ENCODE measurements around the gene NBPF3. TPM values are rescaled to one million over a fixed set of nuclear protein-coding genes. Genes with fewer than 3 reads are reported as not detected.

NBPF3 gene
- total and polyA plus RNA-seq, 4 donors: 2.6 to 6.6 (median 4.7) TPM

DNA sequence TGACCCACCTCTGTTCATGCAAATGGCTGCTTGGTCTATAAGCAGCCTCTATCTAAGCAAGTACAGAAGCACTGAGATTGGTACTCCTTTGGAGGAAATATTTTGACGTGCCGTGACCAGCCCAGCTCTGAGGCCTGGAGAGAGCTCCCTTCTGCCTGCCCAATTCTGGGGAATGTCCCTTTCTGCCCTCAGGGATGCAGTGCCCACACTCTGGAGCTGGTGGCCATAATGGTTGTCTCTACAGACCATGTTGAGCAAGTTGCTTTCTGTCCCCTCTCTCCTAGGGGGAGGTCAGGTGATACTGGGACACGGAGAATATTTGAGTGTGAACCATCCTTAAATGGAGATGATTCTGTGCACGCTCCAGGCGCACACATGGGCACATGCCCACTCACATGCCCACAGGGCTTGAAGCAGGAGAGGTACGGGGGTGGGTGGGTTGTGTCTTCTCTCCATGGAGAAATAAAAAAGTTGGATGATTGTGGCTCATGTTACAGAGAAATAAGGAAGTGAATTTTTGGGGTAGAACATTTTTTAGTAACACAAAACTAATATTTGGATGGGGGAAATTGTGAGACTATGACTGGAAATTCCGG lies 55.4 kb downstream of the NBPF3 start:
- 83 to 84% methylated on average over 7 of the region's 7 CpGs for WGBS, 2 donors
- ATAC-seq (ENCODE audit: low FRiP score) (no peak), DNase-seq (no peak)
- no peaks in the 10 kb centered on the region for H3K27me3 ChIP-seq (ENCODE audit: control insufficient read depth in 1 of 2, insufficient read depth in 2 of 2, low read length in 1 of 2)
- H3K4me1 ChIP-seq (ENCODE audit: control insufficient read depth in 1 of 2, insufficient read depth in 2 of 2, low read length in 2 of 2): no peaks in the 10 kb centered on the region
- no peaks in the 10 kb centered on the region for H3K36me3 ChIP-seq (ENCODE audit: control insufficient read depth in 1 of 2, insufficient read depth in 2 of 2, low read length in 1 of 2)
- H3K4me3 ChIP-seq (ENCODE audit: low read length in 2 of 2): no peak overlapping the region
- no peaks in the 10 kb centered on the region for H3K9me3 ChIP-seq (ENCODE audit: control insufficient read depth, low read length)
- intact Hi-C loops (cut with DNase I): no loop called here
- H3K27ac ChIP-seq (ENCODE audit: low read depth in 1 of 2, low read length in 2 of 2): no peak overlapping the region

DNA sequence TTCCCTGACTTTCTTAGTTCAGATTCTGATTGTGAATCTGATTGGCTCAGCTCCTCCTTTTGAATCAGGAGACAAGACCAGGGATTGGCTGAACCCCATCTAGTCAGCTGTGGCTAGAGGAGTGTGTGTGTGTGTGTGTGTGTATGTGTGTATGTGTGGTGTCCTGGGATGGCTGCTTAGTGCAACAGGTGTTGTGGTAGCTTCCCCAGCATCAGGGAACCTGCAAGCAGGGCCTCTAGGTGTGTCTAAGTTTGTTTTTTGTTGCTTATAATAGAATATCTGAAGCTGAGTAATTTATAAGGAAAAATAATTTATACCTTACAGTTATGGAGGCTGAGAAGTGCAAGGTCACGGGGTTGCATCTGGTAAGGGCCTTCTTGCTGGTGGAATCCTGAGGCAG lies 56.1 kb downstream of the NBPF3 start:
- 89 to 96% methylated on average over 1 of the region's 1 CpG for WGBS, 2 donors
- DNase-seq (no peak), ATAC-seq (ENCODE audit: low FRiP score) (no peak)
- no peaks in the 10 kb centered on the region for H3K9me3 ChIP-seq (ENCODE audit: control insufficient read depth, low read length)
- H3K27me3 ChIP-seq (ENCODE audit: control insufficient read depth in 1 of 2, insufficient read depth in 2 of 2, low read length in 1 of 2): no peaks in the 10 kb centered on the region
- H3K36me3 ChIP-seq (ENCODE audit: control insufficient read depth in 1 of 2, insufficient read depth in 2 of 2, low read length in 1 of 2): no peaks in the 10 kb centered on the region
- H3K4me1 ChIP-seq (ENCODE audit: control insufficient read depth in 1 of 2, insufficient read depth in 2 of 2, low read length in 2 of 2): no peaks in the 10 kb centered on the region
- intact Hi-C loops (cut with DNase I): no loop called here
- H3K27ac ChIP-seq (ENCODE audit: low read depth in 1 of 2, low read length in 2 of 2): no peak overlapping the region
- no peak overlapping the region for H3K4me3 ChIP-seq (ENCODE audit: low read length in 2 of 2)

- Histone ChIP-seq H3K27ac (ENCODE audit: low read depth in 1 of 2, low read length in 2 of 2) (no peak overlapping the region), H3K9me3 (ENCODE audit: control insufficient read depth, low read length) (no peaks in the 10 kb centered on the region), H3K36me3 (ENCODE audit: control insufficient read depth in 1 of 2, insufficient read depth in 2 of 2, low read length in 1 of 2) (no peaks in the 10 kb centered on the region), H3K4me3 (ENCODE audit: low read length in 2 of 2) (no peak overlapping the region), H3K4me1 (ENCODE audit: control insufficient read depth in 1 of 2, insufficient read depth in 2 of 2, low read length in 2 of 2) (no peaks in the 10 kb centered on the region), H3K27me3 (ENCODE audit: control insufficient read depth in 1 of 2, insufficient read depth in 2 of 2, low read length in 1 of 2) (no peaks in the 10 kb centered on the region)
- intact Hi-C loops (cut with DNase I): no loop called here
- ATAC-seq (ENCODE audit: low FRiP score) (no peak), DNase-seq (no peak)
- WGBS, 2 donors: 81 to 87% methylated on average over 3 of the region's 3 CpGs
These were observed 56.9 kb downstream of the NBPF3 start for GRCh38 chr1:21496886-21497285.

DNA sequence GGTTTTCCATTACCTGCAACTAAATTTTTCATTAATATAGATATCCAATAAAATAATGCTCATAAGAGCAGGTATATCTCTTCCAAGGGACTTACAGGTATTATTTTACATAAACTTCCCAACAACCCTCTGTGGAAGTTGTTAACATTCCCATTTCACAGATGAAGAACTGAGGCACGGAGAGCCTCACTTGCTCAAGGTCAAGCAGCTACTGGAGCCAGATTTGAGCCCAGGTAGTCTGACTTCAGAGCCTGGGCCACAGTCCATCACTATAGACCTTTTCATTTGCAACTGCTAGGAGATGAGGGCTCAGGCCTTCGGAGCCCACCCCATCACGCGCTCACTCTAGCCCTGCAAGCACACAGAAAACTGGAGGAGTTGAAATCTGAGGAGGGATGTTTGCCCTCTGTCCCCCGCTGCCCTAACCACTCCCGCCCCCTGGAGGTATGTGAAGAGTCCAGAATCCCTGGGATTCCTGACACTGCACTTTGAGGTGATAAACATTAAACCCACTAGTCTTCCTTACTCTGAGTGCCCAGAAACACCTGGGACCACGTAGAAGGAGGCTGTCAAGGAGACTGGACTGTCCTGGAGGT lies 57.6 kb downstream of the NBPF3 start:
- Histone ChIP-seq H3K27me3 (ENCODE audit: control insufficient read depth in 1 of 2, insufficient read depth in 2 of 2, low read length in 1 of 2) (no peaks in the 10 kb centered on the region), H3K27ac (ENCODE audit: low read depth in 1 of 2, low read length in 2 of 2) (no peak overlapping the region), H3K4me1 (ENCODE audit: control insufficient read depth in 1 of 2, insufficient read depth in 2 of 2, low read length in 2 of 2) (no peaks in the 10 kb centered on the region), H3K9me3 (ENCODE audit: control insufficient read depth, low read length) (no peaks in the 10 kb centered on the region), H3K4me3 (ENCODE audit: low read length in 2 of 2) (no peak overlapping the region), H3K36me3 (ENCODE audit: control insufficient read depth in 1 of 2, insufficient read depth in 2 of 2, low read length in 1 of 2) (no peaks in the 10 kb centered on the region)
- intact Hi-C loops (cut with DNase I): no loop called here
- WGBS, 2 donors: 50 to 51% methylated on average over 7 of the region's 7 CpGs
- ATAC-seq (ENCODE audit: low FRiP score) (no peak), DNase-seq (no peak)

DNA sequence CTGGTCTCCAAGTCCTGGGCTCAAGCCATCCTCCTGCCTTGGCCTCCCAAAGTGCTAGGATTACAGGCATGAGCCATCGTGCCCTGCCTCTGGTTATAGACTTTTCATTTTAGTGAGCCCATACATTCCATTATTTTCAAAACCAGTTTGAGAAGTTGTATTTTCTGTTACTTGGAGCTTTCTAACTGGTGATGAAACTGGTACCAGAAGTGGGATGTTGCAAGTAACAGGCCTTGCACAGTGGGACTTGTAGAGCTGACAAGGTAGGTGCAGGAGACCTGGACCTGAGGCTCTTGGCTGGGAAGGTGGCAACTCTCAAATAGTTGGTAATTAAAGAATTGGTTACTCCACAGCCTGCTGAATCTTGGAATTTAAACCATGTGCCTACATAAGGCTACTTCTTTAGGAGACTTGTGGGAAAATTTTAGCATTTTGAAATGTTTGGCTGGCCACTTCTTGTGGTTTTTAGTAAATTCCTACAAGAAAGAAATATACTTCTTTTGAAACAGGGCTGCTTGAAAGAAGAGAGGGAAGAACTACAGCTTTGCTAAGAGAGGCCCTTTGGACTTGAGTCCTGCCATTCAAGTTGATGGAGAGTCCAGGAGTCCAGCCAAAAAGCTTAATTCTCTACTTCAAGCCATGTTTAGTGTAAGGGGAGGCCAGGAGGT lies 59.5 kb downstream of the NBPF3 start:
- DNase-seq: no peak
- no peak for ATAC-seq (ENCODE audit: low FRiP score)
- H3K27ac ChIP-seq (ENCODE audit: low read depth in 1 of 2, low read length in 2 of 2): no peak overlapping the region
- no peaks in the 10 kb centered on the region for H3K9me3 ChIP-seq (ENCODE audit: control insufficient read depth, low read length)
- intact Hi-C loops (cut with DNase I): no loop called here
- 95 to 97% methylated on average over 1 of the region's 1 CpG for WGBS, 2 donors
- H3K4me3 ChIP-seq (ENCODE audit: low read length in 2 of 2): no peak overlapping the region
- H3K36me3 ChIP-seq (ENCODE audit: control insufficient read depth in 1 of 2, insufficient read depth in 2 of 2, low read length in 1 of 2): no peaks in the 10 kb centered on the region
- H3K27me3 ChIP-seq (ENCODE audit: control insufficient read depth in 1 of 2, insufficient read depth in 2 of 2, low read length in 1 of 2): no peaks in the 10 kb centered on the region
- no peaks in the 10 kb centered on the region for H3K4me1 ChIP-seq (ENCODE audit: control insufficient read depth in 1 of 2, insufficient read depth in 2 of 2, low read length in 2 of 2)

DNA sequence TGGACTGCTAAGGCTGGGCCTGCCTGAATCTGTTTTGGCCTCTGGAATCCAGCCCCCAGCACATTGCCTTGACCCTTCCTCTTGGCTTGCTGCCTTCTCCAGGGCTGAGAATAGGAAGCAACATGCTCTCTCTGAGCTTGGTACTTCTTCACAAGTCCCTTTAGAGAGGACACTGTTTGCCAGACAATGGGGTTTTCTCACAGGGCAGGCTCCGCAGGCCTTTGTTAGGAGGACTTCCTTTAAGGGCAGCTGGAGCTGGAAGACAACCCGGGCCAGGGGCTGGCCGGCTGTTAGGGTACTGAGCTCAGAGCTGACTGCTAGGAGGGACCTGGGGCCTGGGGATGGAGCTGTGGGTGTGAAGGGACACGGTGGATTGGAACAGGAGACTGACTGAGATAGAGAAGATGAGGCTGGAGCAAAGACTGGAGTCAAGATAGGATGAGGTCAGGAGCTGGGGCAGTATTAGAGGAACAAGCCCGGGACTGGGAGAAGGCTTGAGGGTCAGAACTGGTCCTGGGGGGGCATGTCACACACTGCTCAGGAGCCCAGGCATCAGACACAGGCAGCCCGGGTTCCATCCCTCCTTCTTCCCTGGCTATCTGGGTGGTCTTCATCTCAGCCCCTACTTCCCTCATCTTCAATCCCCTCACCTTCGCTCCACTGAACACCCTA lies 63.9 kb downstream of the NBPF3 start:
- Histone ChIP-seq H3K27me3 (ENCODE audit: control insufficient read depth in 1 of 2, insufficient read depth in 2 of 2, low read length in 1 of 2) (no peaks in the 10 kb centered on the region), H3K4me3 (ENCODE audit: low read length in 2 of 2) (no peak overlapping the region), H3K9me3 (ENCODE audit: control insufficient read depth, low read length) (no peaks in the 10 kb centered on the region), H3K27ac (ENCODE audit: low read depth in 1 of 2, low read length in 2 of 2) (no peak overlapping the region), H3K4me1 (ENCODE audit: control insufficient read depth in 1 of 2, insufficient read depth in 2 of 2, low read length in 2 of 2) (no peaks in the 10 kb centered on the region), H3K36me3 (ENCODE audit: control insufficient read depth in 1 of 2, insufficient read depth in 2 of 2, low read length in 1 of 2) (no peaks in the 10 kb centered on the region)
- WGBS, 2 donors: 81% methylated on average over 7 of the region's 7 CpGs
- intact Hi-C loops (cut with DNase I): no loop called here
- DNase-seq: no peak
- no peak for ATAC-seq (ENCODE audit: low FRiP score)

DNA sequence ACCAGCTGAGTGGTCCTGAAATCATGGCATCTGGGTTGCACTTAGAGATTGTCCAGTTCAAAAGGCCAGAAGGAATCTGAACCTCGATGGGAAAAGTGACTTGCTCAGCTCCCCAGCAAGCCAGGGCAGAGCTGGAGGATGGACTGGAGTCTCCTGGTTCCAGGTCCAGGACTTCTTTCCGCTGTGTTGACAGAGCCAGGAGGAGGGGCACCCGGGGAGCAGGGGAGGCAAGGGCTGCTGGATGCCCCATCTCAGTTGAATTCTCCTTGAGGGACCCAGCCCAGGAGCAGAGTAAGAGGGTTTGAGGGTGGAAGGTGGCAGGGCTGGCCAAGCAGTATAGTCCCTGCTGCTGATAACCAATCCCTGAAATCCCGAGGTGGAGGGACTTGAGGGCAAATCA lies 66.9 kb downstream of the NBPF3 start:
- no peaks in the 10 kb centered on the region for H3K9me3 ChIP-seq (ENCODE audit: control insufficient read depth, low read length)
- H3K36me3 ChIP-seq (ENCODE audit: control insufficient read depth in 1 of 2, insufficient read depth in 2 of 2, low read length in 1 of 2): no peaks in the 10 kb centered on the region
- ATAC-seq (ENCODE audit: low FRiP score) (no peak), DNase-seq (peak in 1 of 2 donors; percentile 14)
- 58 to 67% methylated on average over 4 of the region's 4 CpGs for WGBS, 2 donors
- no peaks in the 10 kb centered on the region for H3K4me1 ChIP-seq (ENCODE audit: control insufficient read depth in 1 of 2, insufficient read depth in 2 of 2, low read length in 2 of 2)
- H3K27me3 ChIP-seq (ENCODE audit: control insufficient read depth in 1 of 2, insufficient read depth in 2 of 2, low read length in 1 of 2): no peaks in the 10 kb centered on the region
- H3K27ac ChIP-seq (ENCODE audit: low read depth in 1 of 2, low read length in 2 of 2): no peak overlapping the region
- no peak overlapping the region for H3K4me3 ChIP-seq (ENCODE audit: low read length in 2 of 2)
- intact Hi-C loops (cut with DNase I): loop anchor here in 1 of 2 donors (5.0 kb wide), 1 partner anchor 150 kb away; no protein-coding TSS in a partner anchor

- intact Hi-C loops (cut with DNase I): loop anchor here in 1 of 2 donors (5.0 kb wide), 1 partner anchor 150 kb away; no protein-coding TSS in a partner anchor
- 71 to 74% methylated on average over 1 of the region's 1 CpG for WGBS, 2 donors
- no peaks in the 10 kb centered on the region for H3K27me3 ChIP-seq (ENCODE audit: control insufficient read depth in 1 of 2, insufficient read depth in 2 of 2, low read length in 1 of 2)
These were observed 67.8 kb downstream of the NBPF3 start for GRCh38 chr1:21507511-21508270.

More at GRCh38 chr1:21507511-21508270, 67.8 kb downstream of the NBPF3 start:
- ATAC-seq (ENCODE audit: low FRiP score) (no peak), DNase-seq (no peak)
- H3K27ac ChIP-seq (ENCODE audit: low read depth in 1 of 2, low read length in 2 of 2): no peak overlapping the region
- H3K4me1 ChIP-seq (ENCODE audit: control insufficient read depth in 1 of 2, insufficient read depth in 2 of 2, low read length in 2 of 2): no peaks in the 10 kb centered on the region
- no peaks in the 10 kb centered on the region for H3K9me3 ChIP-seq (ENCODE audit: control insufficient read depth, low read length)
- no peaks in the 10 kb centered on the region for H3K36me3 ChIP-seq (ENCODE audit: control insufficient read depth in 1 of 2, insufficient read depth in 2 of 2, low read length in 1 of 2)
- H3K4me3 ChIP-seq (ENCODE audit: low read length in 2 of 2): no peak overlapping the region

Data from aorta (tissue), 5 donors.